Measurements from ENCODE around the gene FKBP8. TPM values are rescaled to one million over a fixed set of nuclear protein-coding genes. Genes with fewer than 3 reads are reported as not detected.
A peak's percentile ranks its signal among the peaks of the same experiment; 100 is the strongest.

The FKBP8 gene
- polyA plus RNA-seq, 1 donor from 2014 or later: 183 TPM

GRCh38 chr19:18488838-18489626 lies 54.3 kb downstream of the FKBP8 start:
- no peaks in the 10 kb centered on the region for H3F3A ChIP-seq (ENCODE audit: insufficient read depth, low read length, poor library complexity, severe bottlenecking)
- H3K9me3 ChIP-seq (ENCODE audit: low read length): no peaks in the 10 kb centered on the region
- no peak overlapping the region for H3K27ac ChIP-seq (ENCODE audit: low read length)
- no peak overlapping the region for H2AFZ ChIP-seq (ENCODE audit: low read depth, low read length)
- no peak overlapping the region for H3K9ac ChIP-seq (ENCODE audit: low read length)
- H3K27me3 ChIP-seq (ENCODE audit: insufficient read depth, low read depth, low read length): no peaks in the 10 kb centered on the region
- TF ChIP-seq RAD21 (conservative IDR thresholded peaks at IDR 0.05): peak; percentile 47
- peak; percentile 58 for TF ChIP-seq SMC3 (conservative IDR thresholded peaks at IDR 0.05; ENCODE audit: poor library complexity)
- TF ChIP-seq, protein P1, sequence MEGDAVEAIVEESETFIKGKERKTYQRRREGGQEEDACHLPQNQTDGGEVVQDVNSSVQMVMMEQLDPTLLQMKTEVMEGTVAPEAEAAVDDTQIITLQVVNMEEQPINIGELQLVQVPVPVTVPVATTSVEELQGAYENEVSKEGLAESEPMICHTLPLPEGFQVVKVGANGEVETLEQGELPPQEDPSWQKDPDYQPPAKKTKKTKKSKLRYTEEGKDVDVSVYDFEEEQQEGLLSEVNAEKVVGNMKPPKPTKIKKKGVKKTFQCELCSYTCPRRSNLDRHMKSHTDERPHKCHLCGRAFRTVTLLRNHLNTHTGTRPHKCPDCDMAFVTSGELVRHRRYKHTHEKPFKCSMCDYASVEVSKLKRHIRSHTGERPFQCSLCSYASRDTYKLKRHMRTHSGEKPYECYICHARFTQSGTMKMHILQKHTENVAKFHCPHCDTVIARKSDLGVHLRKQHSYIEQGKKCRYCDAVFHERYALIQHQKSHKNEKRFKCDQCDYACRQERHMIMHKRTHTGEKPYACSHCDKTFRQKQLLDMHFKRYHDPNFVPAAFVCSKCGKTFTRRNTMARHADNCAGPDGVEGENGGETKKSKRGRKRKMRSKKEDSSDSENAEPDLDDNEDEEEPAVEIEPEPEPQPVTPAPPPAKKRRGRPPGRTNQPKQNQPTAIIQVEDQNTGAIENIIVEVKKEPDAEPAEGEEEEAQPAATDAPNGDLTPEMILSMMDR (IDR thresholded peaks at IDR 0.05; ENCODE audit: poor library complexity, severe bottlenecking): peak; percentile 60
- no peak for TF ChIP-seq EP300 (conservative IDR thresholded peaks at IDR 0.05; ENCODE audit: poor library complexity, severe bottlenecking)
- no peak overlapping the region for H3K4me3 ChIP-seq (ENCODE audit: low read length)
- H3K4me2 ChIP-seq (ENCODE audit: low read length): no peak overlapping the region
- no peaks in the 10 kb centered on the region for H4K20me1 ChIP-seq (ENCODE audit: insufficient read depth)
- H3K36me3 ChIP-seq (ENCODE audit: insufficient read depth, low read length): no peaks in the 10 kb centered on the region
- H3K79me2 ChIP-seq (replicated peaks; ENCODE audit: insufficient read depth, low read length): no peaks in the 10 kb centered on the region
- no peaks in the 10 kb centered on the region for H3K9me2 ChIP-seq (ENCODE audit: insufficient read depth, low read length)

GRCh38 chr19:18488403-18488723 lies 55.0 kb downstream of the FKBP8 start:
- TF ChIP-seq RAD21 (conservative IDR thresholded peaks at IDR 0.05): no peak
- TF ChIP-seq MXI1 (conservative IDR thresholded peaks at IDR 0.05; ENCODE audit: poor library complexity, severe bottlenecking): no peak
- TF ChIP-seq TAF1 (IDR thresholded peaks at IDR 0.05; ENCODE audit: low read depth): no peak
- no peak for TF ChIP-seq EZH2 (IDR thresholded peaks at IDR 0.05; ENCODE audit: borderline replicate concordance, insufficient read depth, low read length, poor library complexity, severe bottlenecking)
- TF ChIP-seq, protein P1 (IDR thresholded peaks at IDR 0.05; ENCODE audit: poor library complexity, severe bottlenecking): no peak
- TF ChIP-seq SMC3 (conservative IDR thresholded peaks at IDR 0.05; ENCODE audit: poor library complexity): no peak
- no peak for TF ChIP-seq EP300 (conservative IDR thresholded peaks at IDR 0.05; ENCODE audit: poor library complexity, severe bottlenecking)
- TF ChIP-seq REST (IDR thresholded peaks at IDR 0.05; ENCODE audit: borderline replicate concordance): no peak
- TF ChIP-seq POLR2AphosphoS5 (IDR thresholded peaks at IDR 0.05): no peak
- Histone ChIP-seq H3K4me2 (ENCODE audit: low read length) (no peak overlapping the region), H3K4me3 (ENCODE audit: low read length) (no peak overlapping the region), H3F3A (ENCODE audit: insufficient read depth, low read length, poor library complexity, severe bottlenecking) (no peaks in the 10 kb centered on the region), H3K79me2 (replicated peaks; ENCODE audit: insufficient read depth, low read length) (no peaks in the 10 kb centered on the region), H3K27ac (ENCODE audit: low read length) (no peak overlapping the region), H3K36me3 (ENCODE audit: insufficient read depth, low read length) (no peaks in the 10 kb centered on the region), H3K9me2 (ENCODE audit: insufficient read depth, low read length) (no peaks in the 10 kb centered on the region), H3K9ac (ENCODE audit: low read length) (no peak overlapping the region), H4K20me1 (ENCODE audit: insufficient read depth) (no peaks in the 10 kb centered on the region), H3K9me3 (ENCODE audit: low read length) (no peaks in the 10 kb centered on the region), H2AFZ (ENCODE audit: low read depth, low read length) (no peak overlapping the region), H3K27me3 (ENCODE audit: insufficient read depth, low read depth, low read length) (no peaks in the 10 kb centered on the region)

Measured in neural cell (in vitro differentiated cells).